Measurements from ENCODE around the gene RAP2A. TPM values are rescaled to one million over a fixed set of nuclear protein-coding genes. Genes with fewer than 3 reads are reported as not detected.

The RAP2A gene
- polyA plus RNA-seq, 5 donors: 37.7 to 54.7 (median 45.7) TPM

- DNase-seq: no peak
Observed at GRCh38 chr13:97445522-97446187, 11.7 kb downstream of the RAP2A start.

GRCh38 chr13:97446448-97446847 is 12.5 kb downstream of the RAP2A start:
- DNase-seq: no peak

GRCh38 chr13:97448503-97449251 is 14.7 kb downstream of the RAP2A start:
- DNase-seq: no peak

- no peak for DNase-seq
Observed at GRCh38 chr13:97454699-97455098, 20.7 kb downstream of the RAP2A start.

- no peak for DNase-seq
Observed at GRCh38 chr13:97456047-97456446, 22.1 kb downstream of the RAP2A start.

GRCh38 chr13:97459215-97459777 is 25.3 kb downstream of the RAP2A start:
- DNase-seq: no peak

DNA sequence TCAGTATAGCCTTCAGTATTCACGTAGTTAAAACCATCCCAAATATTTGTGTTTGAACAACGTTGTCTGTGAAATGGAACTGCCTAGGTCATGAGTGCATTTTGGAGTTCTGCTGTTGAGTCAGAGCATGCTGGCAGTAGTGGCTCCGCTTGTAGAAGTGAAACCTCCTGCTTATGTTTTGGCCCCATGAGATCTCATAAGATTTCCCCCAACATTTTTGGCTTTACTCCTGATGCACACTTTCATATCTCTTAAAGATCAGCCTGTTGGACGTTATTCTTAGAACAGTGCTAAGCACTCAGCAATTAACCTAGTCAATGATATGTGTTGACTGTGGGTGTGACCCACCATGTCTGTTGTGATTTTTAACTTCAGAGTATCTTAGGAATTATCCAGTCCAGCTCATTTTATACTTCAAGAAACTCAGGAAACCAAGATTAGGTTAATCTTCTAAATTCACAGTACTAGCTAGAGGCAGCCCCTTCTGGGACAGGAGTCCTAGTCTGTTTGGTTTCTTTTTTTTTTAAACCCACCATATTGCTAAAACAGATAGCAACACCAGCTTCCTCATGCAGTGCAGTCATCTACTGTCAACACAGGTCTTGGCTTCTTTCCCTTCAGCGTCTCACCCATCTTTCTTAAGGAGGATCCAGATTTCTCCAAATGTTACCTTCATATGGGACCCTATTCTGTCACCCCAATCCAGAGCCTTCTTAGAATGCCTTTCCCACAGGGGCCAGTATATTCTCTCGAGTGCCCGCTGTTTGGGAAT is 26.2 kb downstream of the RAP2A start:
- DNase-seq: no peak

DNA sequence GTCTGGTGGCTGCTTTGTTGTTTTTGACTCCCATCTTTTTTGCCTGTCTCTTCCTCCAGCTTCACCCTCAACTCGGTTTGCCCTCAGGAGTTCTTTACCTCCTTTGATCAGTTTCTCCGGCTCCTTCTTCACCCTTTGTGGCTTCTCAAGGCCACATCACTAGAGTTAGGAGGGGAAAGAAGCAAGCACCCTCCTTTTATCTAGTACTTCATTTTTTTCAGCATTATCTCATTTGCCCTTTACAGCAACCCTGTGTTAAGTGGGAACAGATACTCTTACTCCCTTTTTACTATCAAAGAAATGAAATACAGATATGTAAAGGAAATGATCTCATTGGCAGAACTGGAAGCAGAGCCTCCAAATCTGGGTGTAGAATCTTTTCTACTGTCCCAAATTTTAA is 26.9 kb downstream of the RAP2A start:
- no peak for DNase-seq

DNA sequence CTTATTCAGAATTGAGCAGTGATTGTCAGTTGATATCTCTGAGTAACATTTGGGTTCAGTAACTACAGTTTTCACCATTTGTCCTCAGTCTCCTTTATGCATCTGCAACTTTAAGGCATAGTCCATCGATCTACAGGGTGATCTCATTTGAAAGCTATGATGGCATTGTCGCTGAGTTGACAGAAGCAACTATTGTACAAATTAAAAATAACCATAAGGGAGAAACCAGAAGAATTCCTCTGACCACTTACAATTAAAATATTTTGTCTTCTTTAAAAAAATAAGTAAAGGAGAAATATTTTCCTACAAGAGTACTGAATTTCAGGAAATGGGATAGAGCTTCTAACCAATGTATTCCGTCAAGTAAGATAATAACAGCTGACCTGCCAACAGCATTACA is 30.6 kb downstream of the RAP2A start:
- no peak for DNase-seq

GRCh38 chr13:97466722-97467121 is 32.8 kb downstream of the RAP2A start:
- DNase-seq: no peak

- DNase-seq: peak; percentile 72 to 73
Observed at GRCh38 chr13:97468331-97468730, 34.4 kb downstream of the RAP2A start.

DNA sequence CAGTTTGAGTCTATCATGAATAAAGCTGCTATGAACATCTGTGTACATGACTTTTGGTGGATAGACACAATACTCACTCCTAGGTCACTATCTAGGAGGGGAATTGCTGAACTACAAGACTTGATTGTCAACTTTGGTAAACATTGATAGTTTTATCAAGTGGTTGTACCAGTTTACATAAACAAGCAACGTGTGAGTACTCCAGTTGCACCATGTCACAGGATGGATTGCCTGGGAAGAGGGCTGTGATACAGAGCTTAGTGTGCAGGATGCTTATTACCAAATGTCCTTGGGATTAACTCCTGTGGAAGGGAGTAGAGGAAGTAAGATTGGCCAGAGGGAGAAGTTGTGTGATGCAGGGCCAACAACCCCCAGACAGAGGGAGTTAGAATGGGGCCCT is 37.7 kb downstream of the RAP2A start:
- DNase-seq: no peak

- no peak for DNase-seq
Observed at GRCh38 chr13:97474349-97474980, 40.5 kb downstream of the RAP2A start.

- DNase-seq: no peak
Observed at GRCh38 chr13:97475011-97475410, 41.0 kb downstream of the RAP2A start.

GRCh38 chr13:97477844-97478243 is 43.9 kb downstream of the RAP2A start:
- no peak for DNase-seq

- no peak for DNase-seq
Observed at GRCh38 chr13:97478247-97478646, 44.3 kb downstream of the RAP2A start.

- DNase-seq: no peak
Observed at GRCh38 chr13:97483465-97483864, 49.5 kb downstream of the RAP2A start.

DNA sequence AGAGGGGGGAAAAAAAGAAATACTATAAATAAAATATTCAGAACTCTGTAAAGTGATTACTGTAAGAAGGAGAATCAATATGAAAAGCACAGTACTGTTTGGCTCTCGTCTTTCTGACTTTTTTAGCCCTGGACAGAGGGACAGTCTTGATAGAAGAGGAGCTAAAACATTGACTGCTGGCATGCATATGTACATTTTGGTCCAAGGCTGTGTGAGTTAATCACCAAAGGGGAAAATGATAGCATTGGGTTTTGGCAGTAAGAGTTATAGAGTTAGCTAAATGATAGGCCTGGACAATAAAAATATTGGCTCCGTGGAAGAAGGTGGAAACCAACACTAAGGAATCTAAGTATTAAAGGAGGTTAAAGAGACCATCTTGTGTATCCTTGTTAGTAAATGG is 50.3 kb downstream of the RAP2A start:
- no peak for DNase-seq

DNA sequence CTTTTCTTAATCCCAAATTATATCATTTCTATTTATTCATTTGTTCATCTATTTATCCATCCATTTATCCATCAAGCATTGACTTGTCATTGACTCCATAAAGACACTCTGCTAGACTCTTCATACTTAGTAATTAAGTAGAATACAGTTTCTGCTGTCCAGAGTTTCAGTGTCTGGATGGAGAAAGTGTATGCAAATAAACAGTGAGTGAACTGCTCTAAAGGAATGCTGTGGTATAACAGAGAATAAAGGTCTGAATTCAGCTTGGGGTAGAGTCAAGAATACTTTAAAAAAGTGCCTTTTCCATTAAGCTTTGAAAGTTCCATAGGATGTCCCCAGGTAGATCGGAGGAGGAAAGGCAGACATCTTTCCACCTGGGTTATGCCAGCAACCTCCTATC is 51.4 kb downstream of the RAP2A start:
- no peak for DNase-seq

GRCh38 chr13:97490702-97491307 is 56.8 kb downstream of the RAP2A start:
- no peak for DNase-seq

GRCh38 chr13:97491452-97491851 is 57.5 kb downstream of the RAP2A start:
- DNase-seq: no peak

DNA sequence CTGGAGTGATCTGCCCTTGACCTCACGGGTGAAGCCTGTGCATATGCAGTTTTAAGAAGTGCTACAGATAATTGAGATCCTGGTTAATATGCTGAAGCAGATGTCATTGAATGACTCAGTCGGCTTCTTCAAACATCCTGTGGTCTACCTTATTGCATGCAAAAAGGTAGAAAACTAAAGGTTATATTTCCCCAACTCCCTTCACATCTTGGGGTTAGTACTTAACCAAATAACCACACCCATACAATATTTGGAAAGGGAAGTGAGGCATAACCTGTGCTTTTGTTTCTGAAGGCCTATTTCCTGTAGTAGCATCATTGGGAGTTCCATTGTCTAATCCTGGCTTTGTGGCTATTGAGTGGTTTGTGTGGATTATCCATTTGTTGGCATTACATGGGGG is 58.3 kb downstream of the RAP2A start:
- no peak for DNase-seq

All from right lung (tissue), 5 donors.